MV-4-11 (cell line): Measurements from ENCODE around the gene PRKCD.

Experiments used
- DNase-seq: peaks from one replicate; lab custom pipeline; 2025; lab: John Stamatoyannopoulos, UW

The PRKCD gene

GRCh38 chr3:53155760-53156159, 5.2 kb upstream of the PRKCD start:
- no peak for DNase-seq

- DNase-seq, result no peak
Observed at GRCh38 chr3:53156368-53156834, 4.6 kb upstream of the PRKCD start.

DNA sequence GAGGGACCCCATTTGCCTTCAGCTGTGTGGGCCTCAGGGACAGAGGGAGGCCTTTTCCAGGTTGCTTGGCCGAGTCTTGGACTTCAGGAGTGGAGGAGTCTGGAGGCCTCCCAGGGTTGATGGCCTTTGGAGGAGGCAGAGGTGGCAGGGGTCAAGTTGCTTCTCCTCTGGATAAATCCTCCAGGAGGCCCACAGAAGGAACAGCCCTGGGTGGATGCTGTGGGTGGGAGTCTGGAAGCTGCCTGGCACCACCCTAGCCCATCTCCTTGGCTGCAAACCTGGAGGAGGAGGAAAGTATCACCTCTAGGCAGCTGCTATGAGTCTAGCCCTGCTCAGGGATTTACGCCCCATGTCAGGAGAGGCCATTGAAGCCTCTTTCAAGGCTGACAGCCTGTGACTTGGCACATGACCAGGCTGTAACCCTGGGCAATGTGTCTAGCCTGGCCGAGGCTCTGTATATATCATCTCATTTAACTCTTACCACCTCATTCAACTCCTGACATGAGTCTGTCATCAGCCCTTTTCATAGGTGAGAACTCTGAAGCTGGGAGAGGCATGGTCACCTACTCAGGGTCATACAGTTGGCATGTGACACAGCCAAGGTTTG, 2.9 kb upstream of the PRKCD start:
- no peak for DNase-seq

GRCh38 chr3:53158765-53159155, 2.2 kb upstream of the PRKCD start:
- DNase-seq, result peak; percentile 80

GRCh38 chr3:53159156-53160060, 1.6 kb upstream of the PRKCD start:
- peak; percentile 20 for DNase-seq

DNA sequence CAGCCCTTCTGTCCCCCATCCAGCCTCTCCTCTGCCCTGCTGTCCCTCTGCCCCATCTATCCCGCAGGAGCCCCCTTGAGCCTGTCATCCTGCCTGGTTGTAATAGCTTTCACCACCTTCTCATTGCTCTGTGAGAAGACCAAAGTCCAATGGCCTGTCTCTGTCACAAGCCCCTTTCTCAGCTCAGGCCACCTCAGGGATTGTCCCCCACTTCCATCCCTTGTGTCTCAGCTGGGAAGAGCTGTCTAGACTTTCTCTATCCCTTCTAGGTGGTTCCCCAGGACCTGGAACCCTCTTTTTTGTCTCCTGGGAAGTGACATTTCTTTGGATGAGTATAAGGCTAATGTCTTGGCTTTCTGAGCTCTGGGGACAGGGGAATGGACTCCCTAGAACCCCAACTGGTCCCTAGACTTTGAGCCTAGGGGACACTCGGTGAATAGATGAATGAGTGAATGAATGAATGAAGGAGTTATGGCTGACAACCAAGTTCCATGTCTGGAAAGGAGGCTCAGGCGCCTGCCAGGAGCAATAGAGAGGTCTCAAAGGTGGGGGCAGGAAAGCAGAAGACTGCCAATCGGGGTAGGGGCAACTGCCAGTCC, 849 bp upstream of the PRKCD start:
- DNase-seq, result no peak

DNA sequence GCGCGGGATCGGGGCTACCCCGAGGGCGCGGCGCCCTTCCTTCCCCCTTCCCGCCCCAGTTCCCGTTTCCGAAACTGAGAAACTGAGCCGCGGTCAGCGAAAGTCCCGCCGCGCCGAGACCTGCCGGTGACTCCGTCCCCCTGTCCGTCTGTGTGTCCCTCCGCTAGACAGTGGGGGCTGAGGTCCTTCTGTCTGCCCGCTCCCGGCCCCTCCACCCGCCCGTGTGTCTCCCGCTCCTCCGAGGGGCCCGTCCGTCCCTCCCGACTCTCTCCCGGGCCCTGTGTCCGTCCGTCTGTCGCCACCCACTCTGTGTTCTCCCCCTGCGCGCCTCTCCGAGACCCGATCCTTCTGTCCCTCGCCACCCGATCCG, 426 bp downstream of the PRKCD start:
- no peak for DNase-seq

DNA sequence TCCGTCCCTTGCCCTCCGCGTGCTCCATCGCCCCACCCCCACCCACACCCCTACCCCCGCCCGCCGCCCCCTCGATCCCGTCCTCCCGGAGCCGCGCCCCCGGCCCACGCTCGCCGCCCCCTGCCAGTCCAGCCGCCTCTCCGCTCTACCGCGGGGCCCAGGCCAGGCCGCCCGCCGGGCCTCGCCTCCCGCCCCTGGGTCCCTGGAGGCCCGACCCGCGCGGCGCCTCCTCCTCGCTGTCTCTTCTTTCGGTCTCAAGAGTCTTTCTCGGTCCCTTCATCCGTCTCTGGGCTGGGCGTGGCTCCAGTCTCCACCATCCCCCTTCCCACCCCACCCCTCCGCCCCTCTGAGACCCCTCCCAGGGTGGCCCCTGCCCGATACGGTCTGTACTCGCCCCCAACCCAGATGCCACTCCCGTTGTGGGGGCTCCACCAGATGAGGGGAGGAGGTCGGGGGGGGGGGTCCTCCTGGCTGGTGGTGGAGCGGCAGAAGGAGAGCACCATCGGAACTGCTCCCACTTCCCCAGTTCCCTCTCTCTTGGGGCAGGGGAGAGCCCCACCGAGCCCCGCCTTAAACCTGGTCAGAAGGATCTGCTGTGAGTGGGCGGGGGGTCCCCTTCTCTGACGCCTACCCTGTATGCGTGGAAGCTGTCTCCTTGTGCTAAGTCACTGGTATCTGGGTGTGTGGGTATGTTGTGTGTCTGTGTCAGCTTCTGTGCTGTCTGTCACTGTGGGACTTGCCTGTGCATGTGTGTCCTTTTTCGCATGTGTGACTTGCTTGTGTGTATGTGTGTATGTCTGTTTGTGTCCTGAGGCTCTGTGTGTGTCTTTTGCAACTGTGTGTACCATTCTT, 1.0 kb downstream of the PRKCD start:
- DNase-seq, result peak; percentile 46

DNA sequence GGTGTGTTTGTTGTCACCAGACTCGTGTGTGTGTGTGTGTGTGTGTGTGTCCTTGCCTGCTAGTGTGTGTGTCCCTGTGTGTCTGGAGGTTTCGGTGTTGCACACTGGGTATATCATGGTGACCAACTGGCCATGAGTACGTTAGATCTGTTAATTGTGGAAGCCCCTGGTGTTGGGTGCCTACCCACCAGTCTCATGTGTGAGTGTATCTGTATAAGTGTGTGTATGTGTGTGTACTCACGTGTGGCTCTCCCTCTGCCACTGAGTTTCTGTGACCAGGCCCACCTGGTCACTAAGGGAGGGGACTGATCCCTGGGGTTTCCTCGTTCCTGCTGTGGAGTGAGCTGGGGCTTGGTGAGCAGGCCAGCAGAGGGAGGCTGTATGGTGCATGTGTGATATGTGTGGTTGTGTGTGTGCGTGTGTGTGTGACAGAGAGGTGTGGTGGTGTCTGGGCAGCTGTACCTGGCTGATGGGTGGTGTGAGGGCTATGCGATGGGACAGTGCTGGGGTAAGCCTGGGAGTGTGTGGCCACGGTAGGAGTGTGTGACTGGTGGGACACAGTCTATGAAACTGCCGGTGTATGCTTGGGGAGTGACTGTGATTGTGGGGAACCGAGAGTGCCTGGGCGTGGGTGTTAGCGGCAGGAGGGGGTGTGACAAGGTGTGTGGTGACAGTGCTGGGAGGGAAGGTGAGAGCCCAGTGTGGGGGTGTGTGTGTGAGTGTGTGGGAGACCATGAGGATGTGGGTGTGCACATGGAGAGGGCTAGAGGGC, 1.8 kb downstream of the PRKCD start:
- DNase-seq, result peak; percentile 31

DNA sequence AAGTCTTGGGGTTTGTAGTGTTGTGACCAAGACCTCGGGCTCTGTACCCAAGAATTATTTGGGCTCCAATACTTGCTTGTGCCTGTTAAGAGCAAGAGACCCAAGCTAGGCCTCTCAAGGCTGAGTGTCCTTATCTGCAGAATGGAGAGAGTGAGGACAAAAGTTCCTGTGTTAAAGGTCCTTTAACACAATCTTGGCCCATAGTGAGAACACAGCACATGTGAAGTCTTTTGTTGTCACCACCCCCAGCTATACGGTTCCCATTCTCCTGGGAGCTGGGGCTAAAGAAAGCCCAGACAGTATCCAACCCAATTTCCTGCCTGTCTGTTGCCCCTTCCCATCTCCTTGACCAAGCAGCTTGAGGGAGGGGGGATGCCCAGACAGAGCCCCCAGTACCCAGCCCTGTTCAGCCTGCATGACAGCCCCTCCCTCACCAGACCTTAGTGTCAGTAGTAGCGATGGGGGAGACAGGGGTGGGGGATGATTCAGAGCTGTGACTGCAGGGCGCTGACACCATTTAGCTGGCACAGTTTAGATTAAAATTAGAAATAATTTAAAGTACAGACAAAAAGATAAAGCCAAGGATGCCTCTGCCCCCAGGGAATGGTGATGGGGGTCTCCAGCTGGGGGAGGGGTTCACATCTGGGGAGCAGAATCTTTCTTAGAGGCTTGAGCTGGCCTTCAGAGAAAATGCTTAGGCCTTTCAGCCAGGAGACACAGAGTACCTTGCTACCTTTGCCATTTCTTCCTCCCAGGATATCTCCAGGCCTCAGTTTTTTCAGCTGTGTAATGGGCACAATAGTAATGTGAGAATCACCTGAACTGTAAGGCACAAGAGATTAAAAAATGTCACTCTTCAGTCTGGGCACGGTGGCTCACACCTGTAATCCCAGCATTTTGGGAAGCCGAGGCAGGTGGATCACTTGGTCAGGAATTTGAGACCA, 2.7 kb downstream of the PRKCD start:
- no peak for DNase-seq

DNA sequence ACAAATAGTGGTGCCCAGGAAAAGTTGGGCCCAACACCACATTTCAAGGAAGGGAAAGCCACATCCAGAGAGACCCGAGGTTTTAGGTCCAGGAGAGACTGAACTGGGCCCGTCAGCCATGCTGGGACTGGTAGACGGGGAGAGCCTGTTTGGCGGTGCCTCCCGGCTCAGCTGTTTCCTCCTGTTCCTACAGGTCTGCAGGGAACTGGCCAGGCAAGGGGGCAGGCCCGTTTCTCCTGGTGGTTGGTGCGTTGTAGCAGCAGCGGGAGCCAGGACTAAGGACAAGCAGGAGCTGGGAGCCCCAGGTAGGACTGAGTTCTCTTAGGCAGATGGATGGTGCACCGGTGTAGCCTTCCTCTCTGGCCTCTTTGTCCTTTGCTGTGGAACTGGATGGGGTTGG, 3.9 kb downstream of the PRKCD start:
- no peak for DNase-seq

- DNase-seq, result no peak
Observed at GRCh38 chr3:53166206-53166605, 5.2 kb downstream of the PRKCD start.

DNA sequence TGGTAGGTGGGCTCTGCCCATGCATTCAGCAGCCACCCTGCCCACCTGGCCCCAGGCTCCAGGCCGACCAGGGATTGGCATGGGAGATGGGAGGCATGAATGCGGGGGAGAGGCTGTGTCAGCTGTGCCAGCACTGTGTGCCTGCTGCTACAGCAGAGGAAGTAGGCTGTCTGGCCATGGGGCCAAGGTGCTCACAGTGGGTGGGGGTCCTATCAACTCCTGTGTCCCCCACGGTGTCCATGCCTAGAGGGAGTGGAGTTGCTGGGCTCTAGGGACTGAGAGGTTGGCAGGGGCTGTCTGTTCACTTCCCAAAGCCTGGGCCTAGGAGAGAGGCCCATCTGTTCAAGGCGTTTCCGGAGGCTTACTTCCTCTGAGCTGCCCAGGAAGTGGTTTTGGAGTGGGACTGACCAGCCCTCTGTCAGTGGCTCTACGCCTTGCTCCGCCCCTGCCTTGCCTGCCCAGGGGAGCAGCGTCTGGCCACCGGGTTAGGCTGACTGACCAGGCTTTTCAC, 5.8 kb downstream of the PRKCD start:
- peak; percentile 90 for DNase-seq

DNA sequence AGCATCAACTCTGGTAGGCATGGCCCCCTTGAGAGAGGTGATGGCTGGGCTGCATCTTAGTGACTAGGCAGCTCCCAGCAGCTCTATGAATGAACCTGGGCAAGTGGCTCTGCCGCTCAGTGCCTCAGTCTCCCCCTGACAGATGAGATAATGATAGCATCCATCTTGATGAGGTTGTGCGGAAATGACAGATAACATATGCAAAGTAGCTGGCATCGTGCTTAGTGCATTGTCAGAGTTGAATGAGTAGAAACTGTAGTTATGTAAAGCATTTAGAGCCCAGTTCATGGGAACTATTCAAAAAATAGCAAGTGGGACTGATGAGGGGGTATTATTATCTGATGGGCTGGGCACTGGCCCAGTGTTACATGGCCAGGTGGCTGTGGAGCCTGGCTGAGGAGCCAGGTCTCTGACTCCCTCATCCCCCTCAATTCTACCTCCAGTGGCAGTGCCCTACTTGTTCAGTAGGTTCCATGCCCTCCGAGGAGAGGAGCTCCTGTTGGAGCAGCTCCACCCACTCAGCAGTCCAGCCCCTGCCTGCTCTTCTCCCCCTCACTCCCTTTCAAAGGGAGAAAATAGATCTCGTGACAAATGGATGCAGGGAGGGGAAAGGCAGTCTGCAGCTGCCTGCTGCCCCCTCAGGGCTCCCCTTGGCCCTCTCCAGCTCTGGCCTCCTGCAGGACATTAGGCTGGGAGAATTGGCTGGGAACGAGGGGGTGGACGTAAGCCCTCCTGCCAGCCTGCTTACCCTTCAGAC, 6.6 kb downstream of the PRKCD start:
- DNase-seq, result no peak

GRCh38 chr3:53168175-53168923, 7.3 kb downstream of the PRKCD start:
- peak; percentile 49 for DNase-seq

GRCh38 chr3:53169045-53169831, 8.2 kb downstream of the PRKCD start:
- DNase-seq, result peak; percentile 97

GRCh38 chr3:53169832-53170324, 8.9 kb downstream of the PRKCD start:
- DNase-seq, result no peak
